HG02840 (cell line): ENCODE measurements around the gene ACTRT2.

Source experiments
- ATAC-seq: cut with Tn5 transposase; IDR thresholded peaks from one replicate; pipeline ENCODE4 v1.9.1; 2021; ENCODE audit warnings: mild to moderate bottlenecking, moderate library complexity, moderate number of reproducible peaks; ENCODE audit not compliant: unreplicated experiment, low FRiP score

Gene ACTRT2

GRCh38 chr1:3015744-3016143 is 5.5 kb upstream of the ACTRT2 start:
- ATAC-seq, result no peak

- no peak for ATAC-seq
Measured at GRCh38 chr1:3016641-3017439, 4.4 kb upstream of the ACTRT2 start.

- no peak for ATAC-seq
Measured at GRCh38 chr1:3017440-3018050, 3.7 kb upstream of the ACTRT2 start.

GRCh38 chr1:3018051-3018471 is 3.2 kb upstream of the ACTRT2 start:
- no peak for ATAC-seq

- no peak for ATAC-seq
Measured at GRCh38 chr1:3018576-3018975, 2.7 kb upstream of the ACTRT2 start.

GRCh38 chr1:3019007-3019515 is 2.2 kb upstream of the ACTRT2 start:
- ATAC-seq, result no peak

- no peak for ATAC-seq
Measured at GRCh38 chr1:3019516-3020051, 1.7 kb upstream of the ACTRT2 start.

- ATAC-seq, result no peak
Measured at GRCh38 chr1:3020263-3020909, 881 bp upstream of the ACTRT2 start.

- no peak for ATAC-seq
Measured at GRCh38 chr1:3021801-3022401, 634 bp downstream of the ACTRT2 start.

- no peak for ATAC-seq
Measured at GRCh38 chr1:3022511-3022973, 1.3 kb downstream of the ACTRT2 start.

- ATAC-seq, result no peak
Measured at GRCh38 chr1:3022976-3023375, 1.7 kb downstream of the ACTRT2 start.

- no peak for ATAC-seq
Measured at GRCh38 chr1:3024019-3024418, 2.8 kb downstream of the ACTRT2 start.

- ATAC-seq, result no peak
Measured at GRCh38 chr1:3024588-3024987, 3.3 kb downstream of the ACTRT2 start.

GRCh38 chr1:3026124-3026523 is 4.9 kb downstream of the ACTRT2 start:
- ATAC-seq, result no peak

GRCh38 chr1:3026581-3027391 is 5.5 kb downstream of the ACTRT2 start:
- no peak for ATAC-seq

- ATAC-seq, result no peak
Measured at GRCh38 chr1:3027611-3028371, 6.5 kb downstream of the ACTRT2 start.

GRCh38 chr1:3028531-3029282 is 7.4 kb downstream of the ACTRT2 start:
- no peak for ATAC-seq

- no peak for ATAC-seq
Measured at GRCh38 chr1:3029481-3029961, 8.3 kb downstream of the ACTRT2 start.
